Endothelial cell of umbilical vein (primary cell): ENCODE data around the gene LTBP2. TPM values are rescaled to one million over a fixed set of nuclear protein-coding genes. Genes with fewer than 3 reads are reported as not detected.

Experiments used
- BruUV-seq: library from RNA; stranded (reverse); fragments of 400-500 nt; replicated peaks from 2 replicates; lab custom pipeline; 2021; lab: Mats Ljungman, UMichigan
- CTCF ChIA-PET: fragments of 300-600, 350-600 bp; sonication (Branson Sonifier 250); formaldehyde crosslinking; loops from one replicate; lab custom pipeline; 2021; ENCODE audit warnings: antibody characterized with exemption, inconsistent platforms; lab: Charles Lee
- POLR2A ChIA-PET: fragments of 300-600, 350-600 bp; sonication (Branson Sonifier 250); formaldehyde crosslinking; loops from one replicate; lab custom pipeline; 2021; ENCODE audit warnings: antibody characterized with exemption, inconsistent platforms; lab: Charles Lee
- DNase-seq: peaks from one replicate; pipeline ENCODE4 v3.0.0-alpha.2; 2011; ENCODE audit warnings: low read depth, low spot score
- FAIRE-seq: peaks from 2 replicates; lab custom pipeline; 2011; peaks lifted over from hg19 to GRCh38; lab: Jason Lieb, UNC
- H2AFZ ChIP-seq: 2 replicates; pipeline ENCODE4 v1.6.0; 2012; ENCODE audit warnings: low read depth, low read length, control low read depth, inconsistent platforms
- H3K27ac ChIP-seq: 2 replicates; pipeline ENCODE4 v1.5.1; 2011; ENCODE audit warnings: low read depth, mild to moderate bottlenecking, control low read depth, low read length, moderate library complexity; ENCODE audit not compliant: insufficient read depth
- H3K27me3 ChIP-seq, 2 experiments: 2 replicates each; pipeline versions ENCODE4 v1.6.0 to v1.6.1; 2011; ENCODE audit warnings: low read length in 2 of 2, mixed read lengths in 1 of 2; ENCODE audit not compliant: control insufficient read depth in 2 of 2, insufficient read depth in 2 of 2
- H3K36me3 ChIP-seq, 2 experiments: 2 replicates in 1 of 2; 3 replicates in 1 of 2; pipeline ENCODE4 v1.5.1; 2011; ENCODE audit warnings: low read length in 2 of 2, mild to moderate bottlenecking in 1 of 2, moderate library complexity in 1 of 2; ENCODE audit not compliant: control insufficient read depth in 2 of 2, insufficient read depth in 2 of 2; ENCODE audit errors: extremely low read depth in 1 of 2
- H3K4me1 ChIP-seq: 3 replicates; pipeline ENCODE4 v1.5.1; 2011; ENCODE audit warnings: mild to moderate bottlenecking, low read length; ENCODE audit not compliant: control insufficient read depth, insufficient read depth; ENCODE audit errors: extremely low read depth
- H3K4me2 ChIP-seq: 2 replicates; pipeline ENCODE4 v1.6.1; 2011; ENCODE audit warnings: low read length, control low read depth, mixed read lengths; ENCODE audit not compliant: insufficient read depth
- H3K4me3 ChIP-seq, 3 experiments: fragments of 200-600 bp in 1 of 3; sonication (generic), shearing (Covaris generic) in 1 of 3; replicated peaks in 1 of 3; 2 replicates each; pipeline ENCODE4 v1.5.1; 2011 to 2016; ENCODE audit warnings: control low read depth in 3 of 3, low read length in 3 of 3, mild to moderate bottlenecking in 2 of 3, inconsistent platforms in 1 of 3, low read depth in 1 of 3, moderate library complexity in 1 of 3; ENCODE audit not compliant: insufficient read depth in 1 of 3
- H3K79me2 ChIP-seq: 2 replicates; pipeline ENCODE4 v1.6.0; 2012; ENCODE audit warnings: low read length, inconsistent platforms; ENCODE audit not compliant: control insufficient read depth, insufficient read depth
- H3K9ac ChIP-seq: replicated peaks from 2 replicates; pipeline ENCODE3; 2011; ENCODE audit warnings: low read length, control low read depth; ENCODE audit not compliant: insufficient read depth; ENCODE audit errors: extremely low read depth
- H3K9me1 ChIP-seq: replicated peaks from 3 replicates; pipeline ENCODE4 v1.6.0; 2011; ENCODE audit warnings: mild to moderate bottlenecking, low read length; ENCODE audit not compliant: control insufficient read depth, insufficient read depth; ENCODE audit errors: extremely low read depth
- H3K9me3 ChIP-seq: replicated peaks from 2 replicates; pipeline ENCODE4 v1.5.1; 2012; ENCODE audit warnings: low read length, inconsistent platforms; ENCODE audit not compliant: control insufficient read depth, insufficient read depth
- H4K20me1 ChIP-seq: replicated peaks from 2 replicates; pipeline ENCODE3; 2011; ENCODE audit warnings: mild to moderate bottlenecking, low read length; ENCODE audit not compliant: control insufficient read depth, insufficient read depth; ENCODE audit errors: extremely low read depth
- EZH2 ChIP-seq: IDR thresholded peaks from 2 replicates; pipeline ENCODE4 v1.6.1; 2012; ENCODE audit warnings: borderline replicate concordance, low read depth, mild to moderate bottlenecking, moderate library complexity, low read length, inconsistent platforms; ENCODE audit not compliant: severe bottlenecking
- FOS ChIP-seq: IDR thresholded peaks from 2 replicates; pipeline ENCODE4 v1.6.1; 2011; ENCODE audit warnings: mild to moderate bottlenecking, low read length, moderate library complexity, borderline replicate concordance; ENCODE audit not compliant: insufficient read depth
- GATA2 ChIP-seq: IDR thresholded peaks from 2 replicates; pipeline ENCODE4 v1.7.0; 2011; ENCODE audit warnings: low read depth, mild to moderate bottlenecking, moderate library complexity, mixed read lengths, low read length; ENCODE audit not compliant: insufficient read length, insufficient read depth
- JUN ChIP-seq: IDR thresholded peaks from 2 replicates; pipeline ENCODE4 v1.6.1; 2011; ENCODE audit warnings: borderline replicate concordance, low read depth; ENCODE audit not compliant: insufficient read length, insufficient read depth
- MYC ChIP-seq: IDR thresholded peaks from one replicate; pipeline ENCODE4 v1.6.1; 2011; ENCODE audit warnings: mild to moderate bottlenecking, low read depth, low read length
- POLR2A ChIP-seq: IDR thresholded peaks from 2 replicates; pipeline ENCODE4 v1.6.1; 2012; ENCODE audit warnings: low read depth, mild to moderate bottlenecking, control low read depth, low read length
- POLR2AphosphoS5 ChIP-seq: IDR thresholded peaks from 2 replicates; pipeline ENCODE4 v1.6.1; 2012; ENCODE audit warnings: low read depth, mild to moderate bottlenecking, control low read depth, low read length, moderate library complexity; ENCODE audit not compliant: insufficient read depth
- dilution Hi-C: fragments of 300-500 bp; cut with MboI; formaldehyde crosslinking; loops from one replicate; pipeline ENCODE4 v1.15.0; 2019; ENCODE audit warnings: low sequenced_read_pairs; ENCODE audit not compliant: extremely low pct_ligation_motif_present
- intact Hi-C: fragments of 100-400 bp; cut with micrococcal nuclease; formaldehyde crosslinking; loops from one replicate; pipeline ENCODE4 v1.10.0; 2022
- polyA plus RNA-seq, 4 experiments: library from polyadenylated mRNA; depleted of rRNA in 3 of 4; stranded (reverse) in 3 of 4; unstranded in 1 of 4; fragments of >200 nt; gene quantifications; 2 replicates each; pipeline versions ENCODE4 v1.2.1 to v1.2.3, GENCODE V29; 2011 to 2012; ENCODE audit warnings: missing spikeins in 1 of 4
- total RNA-seq: library from RNA; stranded (reverse); gene quantifications from 2 replicates; pipeline ENCODE4 v1.2.3, GENCODE V29; 2021
- TF ChIP-seq, protein P1 (sequence below): IDR thresholded peaks from 2 replicates; pipeline ENCODE4 v1.6.1; 2011; ENCODE audit not compliant: insufficient read depth, insufficient read length
- TF ChIP-seq, protein P2 (sequence below), 2 donors: IDR thresholded peaks; 1 replicate in 1 of 2; 2 replicates in 1 of 2; pipeline ENCODE4 v1.5.1; 2011; ENCODE audit warnings: low read length in 2 of 2, mild to moderate bottlenecking in 2 of 2, moderate library complexity in 2 of 2, control low read depth in 1 of 2, inconsistent platforms in 1 of 2, low read depth in 1 of 2; ENCODE audit not compliant: insufficient read depth in 1 of 2; ENCODE audit errors: extremely low read depth in 1 of 2

LTBP2 gene
- total and polyA plus RNA-seq, 2 donors (not counting 3 experiments of a cell fraction or from before 2014, with no cell fraction given): 209 to 268 TPM

- FAIRE-seq (peak; percentile 95), DNase-seq (peak; percentile 88)
- peak overlapping the region in 1 of 3 experiments; percentile 17 for H3K4me3 ChIP-seq
- no peaks in the 10 kb centered on the region for H3K27me3 ChIP-seq
- TF ChIP-seq FOS: peak; percentile 96
- peak; percentile 64 for TF ChIP-seq POLR2A
- TF ChIP-seq JUN: peak; percentile 88
- TF ChIP-seq GATA2: peak; percentile 71
- no peak for TF ChIP-seq MYC
- TF ChIP-seq, protein P1, sequence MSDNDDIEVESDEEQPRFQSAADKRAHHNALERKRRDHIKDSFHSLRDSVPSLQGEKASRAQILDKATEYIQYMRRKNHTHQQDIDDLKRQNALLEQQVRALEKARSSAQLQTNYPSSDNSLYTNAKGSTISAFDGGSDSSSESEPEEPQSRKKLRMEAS: no peak
- TF ChIP-seq, protein P2, sequence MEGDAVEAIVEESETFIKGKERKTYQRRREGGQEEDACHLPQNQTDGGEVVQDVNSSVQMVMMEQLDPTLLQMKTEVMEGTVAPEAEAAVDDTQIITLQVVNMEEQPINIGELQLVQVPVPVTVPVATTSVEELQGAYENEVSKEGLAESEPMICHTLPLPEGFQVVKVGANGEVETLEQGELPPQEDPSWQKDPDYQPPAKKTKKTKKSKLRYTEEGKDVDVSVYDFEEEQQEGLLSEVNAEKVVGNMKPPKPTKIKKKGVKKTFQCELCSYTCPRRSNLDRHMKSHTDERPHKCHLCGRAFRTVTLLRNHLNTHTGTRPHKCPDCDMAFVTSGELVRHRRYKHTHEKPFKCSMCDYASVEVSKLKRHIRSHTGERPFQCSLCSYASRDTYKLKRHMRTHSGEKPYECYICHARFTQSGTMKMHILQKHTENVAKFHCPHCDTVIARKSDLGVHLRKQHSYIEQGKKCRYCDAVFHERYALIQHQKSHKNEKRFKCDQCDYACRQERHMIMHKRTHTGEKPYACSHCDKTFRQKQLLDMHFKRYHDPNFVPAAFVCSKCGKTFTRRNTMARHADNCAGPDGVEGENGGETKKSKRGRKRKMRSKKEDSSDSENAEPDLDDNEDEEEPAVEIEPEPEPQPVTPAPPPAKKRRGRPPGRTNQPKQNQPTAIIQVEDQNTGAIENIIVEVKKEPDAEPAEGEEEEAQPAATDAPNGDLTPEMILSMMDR (IDR thresholded peaks at IDR 0.05; ENCODE audit: extremely low read depth in 1 of 2, insufficient read depth in 1 of 2, low read depth in 1 of 2, low read length in 2 of 2): no peak
- TF ChIP-seq EZH2: no peak
- TF ChIP-seq POLR2AphosphoS5: peak; percentile 84
- ChIA-PET POLR2A (interaction anchor here (0.7 kb wide), 2 partner anchors 43 to 492 kb away, joined by 3 to 4 read pairs; partner anchors contain the start of gene ACYP1), CTCF (interaction anchor here (0.6 to 2.2 kb wide), 8 partner anchors 9 to 232 kb away, joined by 3 to 11 read pairs (median 4); partner anchors contain the start of gene LTBP2)
- no peaks in the 10 kb centered on the region for H3K9me1 ChIP-seq
- H3K36me3 ChIP-seq: peaks cover 7 to 12% of the 10 kb centered on the region in 2 experiments
- H3K9me3 ChIP-seq: no peaks in the 10 kb centered on the region
- peak overlapping the region; percentile 37 for H3K4me2 ChIP-seq
- TSS peak; percentile 93 for BruUV-seq
- H4K20me1 ChIP-seq: no peaks in the 10 kb centered on the region
- H3K9ac ChIP-seq: peak overlapping the region; percentile 50
- peaks cover 59% of the 10 kb centered on the region for H3K4me1 ChIP-seq
- H2AFZ ChIP-seq: no peak overlapping the region
- intact Hi-C loops (loop anchor here (1.0 to 5.0 kb wide), 3 partner anchors 8 to 80 kb away; partner anchors contain the start of genes ISCA2 and NPC2), dilution Hi-C loops (no loop called here)
- peak overlapping the region; percentile 92 for H3K27ac ChIP-seq
- H3K79me2 ChIP-seq: peaks cover 84% of the 10 kb centered on the region
These were observed 39.9 kb downstream of the LTBP2 start for GRCh38 chr14:74571901-74572725.
